K562 (cell line): ENCODE data around the gene NRSN2. TPM values are rescaled to one million over a fixed set of nuclear protein-coding genes. Genes with fewer than 3 reads are reported as not detected.

ENCODE experiments used
- CBX2 ChIP-seq: fragments of 200-600 bp; sonication (generic); IDR thresholded peaks from one replicate; pipeline ENCODE4 v1.6.1; 2012; ENCODE audit warnings: mild to moderate bottlenecking, low read length, inconsistent platforms; ENCODE audit not compliant: insufficient read depth, poor library complexity, severe bottlenecking
- CHD2 ChIP-seq: IDR thresholded peaks from 2 replicates; pipeline ENCODE4 v1.6.1; 2011; ENCODE audit warnings: low read depth, low read length
- ELF4 ChIP-seq: fragments of 450-650 bp; formaldehyde crosslinking; IDR thresholded peaks from 2 replicates; pipeline ENCODE4 v1.4.0; 2022; ENCODE audit warnings: missing genetic modification characterization
- GATAD2A ChIP-seq: fragments of 450-650 bp; IDR thresholded peaks from 2 replicates; pipeline ENCODE4 v1.6.1; 2017
- HDAC3 ChIP-seq: fragments of 450-650 bp; IDR thresholded peaks from 2 replicates; pipeline ENCODE4 v1.6.1; 2018; ENCODE audit warnings: borderline replicate concordance, mild to moderate bottlenecking, moderate library complexity; ENCODE audit not compliant: partially characterized antibody
- HMG20A ChIP-seq: fragments of 450-650 bp; formaldehyde crosslinking; conservative IDR thresholded peaks from 2 replicates; pipeline ENCODE4 v1.4.0; 2020; ENCODE audit warnings: mild to moderate bottlenecking, mixed read lengths
- NFIC ChIP-seq: fragments of 450-650 bp; IDR thresholded peaks from 2 replicates; pipeline ENCODE4 v1.6.1; 2017; ENCODE audit warnings: mild to moderate bottlenecking, inconsistent platforms
- NFIX ChIP-seq: fragments of 250-450 bp; sonication (Bioruptor Pico); IDR thresholded peaks from 2 replicates; pipeline ENCODE4 v1.4.0; 2020; ENCODE audit warnings: low read depth, mild to moderate bottlenecking, moderate library complexity
- PHB ChIP-seq: fragments of 250-450 bp; sonication (Bioruptor Pico); IDR thresholded peaks from 2 replicates; pipeline ENCODE4 v1.5.0; 2021
- PRPF4 ChIP-seq: fragments of 200-400 bp; formaldehyde crosslinking; IDR thresholded peaks from one replicate; pipeline ENCODE4 v1.6.1; 2017; ENCODE audit warnings: low read length, low read depth, mild to moderate bottlenecking; ENCODE audit not compliant: insufficient read depth, poor library complexity, severe bottlenecking
- PURB ChIP-seq: sonication (generic); formaldehyde crosslinking; IDR thresholded peaks from 2 replicates; pipeline ENCODE4 v1.9.0; 2021; ENCODE audit warnings: low read depth, mild to moderate bottlenecking, missing genetic modification reagents
- RBM17 ChIP-seq: fragments of 200-400 bp; formaldehyde crosslinking; IDR thresholded peaks from 2 replicates; pipeline ENCODE4 v1.6.1; 2017; ENCODE audit warnings: low read depth, mild to moderate bottlenecking, low read length, borderline replicate concordance
- SMARCC2 ChIP-seq: fragments of 450-650 bp; IDR thresholded peaks from 2 replicates; pipeline ENCODE4 v1.6.1; 2017; ENCODE audit warnings: antibody characterized with exemption, moderate library complexity, mild to moderate bottlenecking, low read depth
- SP1 ChIP-seq: sonication (generic); formaldehyde crosslinking; IDR thresholded peaks from 2 replicates; pipeline ENCODE4 v1.8.1; 2022; ENCODE audit warnings: mild to moderate bottlenecking, missing genetic modification reagents
- SRSF1 ChIP-seq: fragments of 200-400 bp; formaldehyde crosslinking; IDR thresholded peaks from 2 replicates; pipeline ENCODE4 v1.6.1; 2017; ENCODE audit warnings: mild to moderate bottlenecking, low read depth, low read length, moderate library complexity
- SRSF3 ChIP-seq: fragments of 200-400 bp; formaldehyde crosslinking; IDR thresholded peaks from 2 replicates; pipeline ENCODE4 v1.6.1; 2016; ENCODE audit warnings: mild to moderate bottlenecking, low read length, moderate library complexity; ENCODE audit not compliant: insufficient read depth
- TEAD1 ChIP-seq, 2 experiments: fragments of 450-650 bp in 1 of 2; sonication (generic) in 1 of 2; formaldehyde crosslinking; IDR thresholded peaks; 2 replicates each; pipeline versions ENCODE4 v1.4.0 to v1.8.0; 2020 to 2022; ENCODE audit warnings: mild to moderate bottlenecking in 2 of 2, missing genetic modification reagents in 1 of 2
- ZBTB43 ChIP-seq: sonication (generic); formaldehyde crosslinking; IDR thresholded peaks from 2 replicates; pipeline ENCODE4 v1.8.0; 2023; ENCODE audit warnings: mild to moderate bottlenecking, missing genetic modification reagents
- ZNF133 ChIP-seq: fragments of 250-450 bp; sonication (Bioruptor Pico); IDR thresholded peaks from 2 replicates; pipeline ENCODE4 v1.4.0; 2020; ENCODE audit warnings: mild to moderate bottlenecking
- ZNF239 ChIP-seq: fragments of 250-450 bp; sonication (Bioruptor Pico); IDR thresholded peaks from 2 replicates; pipeline ENCODE4 v1.4.0; 2020; ENCODE audit warnings: mild to moderate bottlenecking
- ZNF354B ChIP-seq: fragments of 250-450 bp; sonication (Bioruptor Pico); IDR thresholded peaks from 2 replicates; pipeline ENCODE4 v1.4.0; 2020
- ZNF41 ChIP-seq: fragments of 250-450 bp; sonication (Bioruptor Pico); conservative IDR thresholded peaks from 2 replicates; pipeline ENCODE4 v1.4.0; 2020; ENCODE audit warnings: mild to moderate bottlenecking
- ZNF586 ChIP-seq: fragments of 450-650 bp; formaldehyde crosslinking; conservative IDR thresholded peaks from 2 replicates; pipeline ENCODE4 v1.4.0; 2020; ENCODE audit warnings: mild to moderate bottlenecking, moderate library complexity
- ZNF717 ChIP-seq: fragments of 250-450 bp; sonication (Bioruptor Pico); IDR thresholded peaks from 2 replicates; pipeline ENCODE4 v1.5.0; 2021
- polyA plus RNA-seq, 8 experiments: library from polyadenylated mRNA; depleted of rRNA in 4 of 8; stranded (reverse) in 5 of 8; unstranded in 3 of 8; fragments of >200 nt; fragmentation: Nextera tagmentation in 2 of 8; fragmentation: Illumina TruSeq in 1 of 8; extraction: Ambion mirVana in 2 of 8; extraction: Trizol in 1 of 8; gene quantifications; 2 replicates each; pipeline versions ENCODE4 v1.2.1 to v1.2.3, GENCODE V29; 2011 to 2014; ENCODE audit warnings: inconsistent platforms in 1 of 8, missing spikeins in 1 of 8
- total RNA-seq, 7 experiments: library from RNA; depleted of rRNA in 6 of 7; stranded (reverse); fragments of >200 nt in 6 of 7; fragmentation: Illumina TruSeq in 2 of 7; extraction: Trizol in 2 of 7; gene quantifications; 2 replicates each; pipeline versions ENCODE4 v1.2.1 to v1.2.3, GENCODE V29; 2011 to 2021; ENCODE audit warnings: low replicate concordance in 1 of 7
- TF ChIP-seq, protein P1 (sequence below): sonication (generic); formaldehyde crosslinking; IDR thresholded peaks from 2 replicates; pipeline ENCODE4 v1.8.0; 2022; ENCODE audit warnings: mild to moderate bottlenecking, missing genetic modification reagents
- TF ChIP-seq, protein P2 (sequence below): sonication (generic); formaldehyde crosslinking; IDR thresholded peaks from 2 replicates; pipeline ENCODE4 v1.8.0; 2022; ENCODE audit warnings: missing genetic modification reagents, mild to moderate bottlenecking, moderate library complexity, borderline replicate concordance

The NRSN2 gene
- total and polyA plus RNA-seq, 9 of the 15 experiments (the other 6 are each of a cell fraction or from before 2014, with no cell fraction given): 7.5 to 29.7 (median 11.1) TPM

GRCh38 chr20:381581-382290, 34.8 kb downstream of the NRSN2 start (continued):
- TF ChIP-seq NFIX (CRISPR knock-in tag): no peak
- TF ChIP-seq TEAD1 (CRISPR knock-in tag; IDR thresholded peaks at IDR 0.05): peak; percentile 62 to 70; a peak in 1 of 4 replicates
- TF ChIP-seq, protein P1, sequence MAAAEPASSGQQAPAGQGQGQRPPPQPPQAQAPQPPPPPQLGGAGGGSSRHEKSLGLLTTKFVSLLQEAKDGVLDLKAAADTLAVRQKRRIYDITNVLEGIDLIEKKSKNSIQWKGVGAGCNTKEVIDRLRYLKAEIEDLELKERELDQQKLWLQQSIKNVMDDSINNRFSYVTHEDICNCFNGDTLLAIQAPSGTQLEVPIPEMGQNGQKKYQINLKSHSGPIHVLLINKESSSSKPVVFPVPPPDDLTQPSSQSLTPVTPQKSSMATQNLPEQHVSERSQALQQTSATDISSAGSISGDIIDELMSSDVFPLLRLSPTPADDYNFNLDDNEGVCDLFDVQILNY (CRISPR knock-in tag): no peak
- TF ChIP-seq ZNF41 (CRISPR knock-in tag): 0 out of 2 replicates have a peak, but pooled peaks have one; percentile 37
- TF ChIP-seq ZNF354B: no peak
- TF ChIP-seq CHD2: no peak
- TF ChIP-seq ZNF133 (CRISPR knock-in tag): no peak
- no peak for TF ChIP-seq SMARCC2
- no peak for TF ChIP-seq SRSF3
- no peak for TF ChIP-seq GATAD2A
- no peak for TF ChIP-seq PURB (CRISPR knock-in tag)
- 0 out of 2 replicates have a peak, but pooled peaks have one; percentile 65 for TF ChIP-seq ZNF717 (CRISPR knock-in tag)
- no peak for TF ChIP-seq SRSF1
- TF ChIP-seq CBX2: no peak
- no peak for TF ChIP-seq RBM17
- TF ChIP-seq ZNF586 (CRISPR knock-in tag): no peak
- TF ChIP-seq NFIC: no peak
- TF ChIP-seq ZNF239 (CRISPR knock-in tag): no peak
- TF ChIP-seq PRPF4: peak; percentile 95
- no peak for TF ChIP-seq HDAC3
- TF ChIP-seq PHB: peak; percentile 89
- no peak for TF ChIP-seq ELF4 (CRISPR knock-in tag)
- TF ChIP-seq HMG20A (CRISPR knock-in tag): no peak
- TF ChIP-seq, protein P2, sequence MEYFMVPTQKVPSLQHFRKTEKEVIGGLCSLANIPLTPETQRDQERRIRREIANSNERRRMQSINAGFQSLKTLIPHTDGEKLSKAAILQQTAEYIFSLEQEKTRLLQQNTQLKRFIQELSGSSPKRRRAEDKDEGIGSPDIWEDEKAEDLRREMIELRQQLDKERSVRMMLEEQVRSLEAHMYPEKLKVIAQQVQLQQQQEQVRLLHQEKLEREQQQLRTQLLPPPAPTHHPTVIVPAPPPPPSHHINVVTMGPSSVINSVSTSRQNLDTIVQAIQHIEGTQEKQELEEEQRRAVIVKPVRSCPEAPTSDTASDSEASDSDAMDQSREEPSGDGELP (CRISPR knock-in tag): peak; percentile 92
- TF ChIP-seq ZBTB43 (CRISPR knock-in tag): no peak
- TF ChIP-seq SP1 (CRISPR knock-in tag): peak; percentile 18; the same call in 1 of the 2 replicates
